HepG2 (cell line): Measurements from ENCODE around the gene CYB5D1. TPM values are rescaled to one million over a fixed set of nuclear protein-coding genes. Genes with fewer than 3 reads are reported as not detected.

Experiments
- ATAC-seq: fragments of 200-7000 bp; cut with Tn5 transposase; 3 replicates; pipeline ENCODE4 v1.9.1; 2020; ENCODE audit warnings: mild to moderate bottlenecking, moderate library complexity
- BruUV-seq: library from RNA; stranded (reverse); fragments of 400-500 nt; replicated peaks from 2 replicates; lab custom pipeline; 2021; lab: Mats Ljungman, UMichigan
- CTCF ChIA-PET: fragments of 300-600 bp; formaldehyde crosslinking; extraction: SDS; loops from one replicate; lab custom pipeline; 2021; ENCODE audit warnings: low total read pairs, inconsistent platforms, low intra/inter-chr PET ratio; lab: Yijun Ruan, JAX
- POLR2A ChIA-PET: fragments of 350-600 bp; sonication (Branson Sonifier 250); formaldehyde crosslinking; loops from one replicate; lab custom pipeline; 2020; ENCODE audit warnings: antibody characterized with exemption, inconsistent platforms; lab: Yijun Ruan, JAX
- DNase-seq: peaks from one replicate; pipeline ENCODE4 v3.0.0-alpha.2; 2015; ENCODE audit warnings: low spot score
- FAIRE-seq: peaks from 3 replicates; lab custom pipeline; 2011; peaks lifted over from hg19 to GRCh38; lab: Jason Lieb, UNC
- H2AFZ ChIP-seq: one replicate; pipeline ENCODE4 v1.6.1; 2011; ENCODE audit warnings: low read length, inconsistent platforms
- H3K27ac ChIP-seq: fragments of 300-600 bp; 3 replicates; pipeline ENCODE4 v1.8.0; 2011; ENCODE audit warnings: mixed run types, mild to moderate bottlenecking, mixed read lengths, low read length, inconsistent platforms; ENCODE audit not compliant: insufficient read depth; ENCODE audit errors: extremely low read length
- H3K27me3 ChIP-seq, 2 experiments: fragments of 200-600 bp in 1 of 2; 2 replicates in 1 of 2; 3 replicates in 1 of 2; pipeline versions ENCODE4 v1.6.0 to v1.8.0; 2011; ENCODE audit warnings: low read length in 2 of 2, mild to moderate bottlenecking in 2 of 2, moderate library complexity in 2 of 2, inconsistent platforms in 1 of 2; ENCODE audit not compliant: insufficient read depth in 2 of 2, control insufficient read depth in 1 of 2
- H3K36me3 ChIP-seq, 2 experiments: fragments of 200-600 bp in 1 of 2; replicated peaks in 1 of 2; 2 replicates in 1 of 2; 3 replicates in 1 of 2; pipeline versions ENCODE4 v1.5.1 to v1.8.0; 2011; ENCODE audit warnings: low read length in 2 of 2, inconsistent platforms in 1 of 2; ENCODE audit not compliant: insufficient read depth in 2 of 2, control insufficient read depth in 1 of 2
- H3K4me1 ChIP-seq: 2 replicates; pipeline ENCODE4 v1.5.1; 2012; ENCODE audit warnings: low read length, inconsistent platforms; ENCODE audit not compliant: insufficient read depth
- H3K4me2 ChIP-seq: 2 replicates; pipeline ENCODE4 v1.6.0; 2011; ENCODE audit warnings: low read depth, low read length, inconsistent platforms
- H3K4me3 ChIP-seq, 3 experiments: fragments of 200-600 bp in 1 of 3; sonication (generic), shearing (Covaris generic) in 1 of 3; replicated peaks in 1 of 3; 2 replicates each; pipeline ENCODE4 v1.5.1; 2011 to 2016; ENCODE audit warnings: low read length in 3 of 3, inconsistent platforms in 2 of 3, low read depth in 2 of 3, mild to moderate bottlenecking in 2 of 3, control low read depth in 1 of 3, mixed read lengths in 1 of 3; ENCODE audit not compliant: insufficient read depth in 1 of 3
- H3K79me2 ChIP-seq: one replicate; pipeline ENCODE4 v1.6.1; 2011; ENCODE audit warnings: low read length, inconsistent platforms; ENCODE audit not compliant: insufficient read depth
- H3K9ac ChIP-seq: 2 replicates; pipeline ENCODE4 v1.6.0; 2011; ENCODE audit warnings: mild to moderate bottlenecking, low read depth, low read length, inconsistent platforms; ENCODE audit not compliant: insufficient read depth
- H3K9me3 ChIP-seq: 2 replicates; pipeline ENCODE4 v1.5.1; 2012; ENCODE audit warnings: mild to moderate bottlenecking, low read length
- H4K20me1 ChIP-seq: 2 replicates; pipeline ENCODE4 v1.6.0; 2011; ENCODE audit warnings: inconsistent platforms, mild to moderate bottlenecking, low read length, moderate library complexity; ENCODE audit not compliant: insufficient read depth
- FOXC1 ChIP-seq: sonication (generic); formaldehyde crosslinking; IDR thresholded peaks from 2 replicates; pipeline ENCODE4 v1.8.0; 2022; ENCODE audit warnings: mild to moderate bottlenecking, missing genetic modification reagents, borderline replicate concordance
- LCORL ChIP-seq, 2 experiments: fragments of 450-650 bp in 1 of 2; sonication (generic) in 1 of 2; formaldehyde crosslinking in 1 of 2; IDR thresholded peaks; 2 replicates each; pipeline versions ENCODE4 v1.5.0 to v1.6.1; 2017 to 2020; ENCODE audit warnings: antibody characterized with exemption in 1 of 2, missing genetic modification reagents in 1 of 2
- MTF1 ChIP-seq: sonication (generic); formaldehyde crosslinking; IDR thresholded peaks from 2 replicates; pipeline ENCODE4 v1.5.0; 2020; ENCODE audit warnings: missing genetic modification reagents
- NKX3-1 ChIP-seq: sonication (generic); formaldehyde crosslinking; IDR thresholded peaks from 2 replicates; pipeline ENCODE4 v1.5.0; 2020; ENCODE audit warnings: missing genetic modification reagents
- RARA ChIP-seq: IDR thresholded peaks from 2 replicates; pipeline ENCODE4 v1.6.1; 2016; ENCODE audit warnings: missing genetic modification reagents, missing compliant biosample characterization
- RNF219 ChIP-seq: sonication (generic); formaldehyde crosslinking; IDR thresholded peaks from 2 replicates; pipeline ENCODE4 v1.5.0; 2020; ENCODE audit warnings: mild to moderate bottlenecking, missing genetic modification reagents
- TRIM22 ChIP-seq: fragments of 450-650 bp; IDR thresholded peaks from 2 replicates; pipeline ENCODE4 v1.6.1; 2017
- ZNF329 ChIP-seq: sonication (generic); formaldehyde crosslinking; IDR thresholded peaks from 2 replicates; pipeline ENCODE4 v1.9.0; 2021; ENCODE audit warnings: low read depth, mild to moderate bottlenecking, missing genetic modification reagents
- ZNF512 ChIP-seq: sonication (generic); formaldehyde crosslinking; IDR thresholded peaks from 2 replicates; pipeline ENCODE4 v1.4.0; 2020; ENCODE audit warnings: mild to moderate bottlenecking, missing genetic modification reagents
- ZNF567 ChIP-seq: sonication (generic); formaldehyde crosslinking; IDR thresholded peaks from 2 replicates; pipeline ENCODE4 v1.8.1; 2023; ENCODE audit warnings: mild to moderate bottlenecking, missing genetic modification reagents, borderline replicate concordance
- ZNF878 ChIP-seq: sonication (generic); formaldehyde crosslinking; IDR thresholded peaks from 2 replicates; pipeline ENCODE4 v1.8.1; 2023; ENCODE audit warnings: mild to moderate bottlenecking, missing genetic modification reagents, moderate library complexity
- WGBS: methylation state at CpG from one replicate; pipeline ENCODE4 v1.1.6; 2017; ENCODE audit warnings: low lambda C conversion rate; 5-methylcytosine and 5-hydroxymethylcytosine counted together
- in situ Hi-C: cut with HindIII; loops from 2 replicates; pipeline ENCODE4 v1.10.0; 2017; ENCODE audit warnings: low pct_unique_long_range_greater_than_20kb; ENCODE audit not compliant: extremely low pct_ligation_motif_present
- intact Hi-C: fragments of 100-400 bp; cut with micrococcal nuclease; formaldehyde crosslinking; loops from one replicate; pipeline ENCODE4 v1.10.0; 2022; ENCODE audit not compliant: unreplicated experiment
- polyA plus RNA-seq, 8 experiments: library from polyadenylated mRNA; depleted of rRNA in 3 of 8; stranded (reverse) in 7 of 8; unstranded in 1 of 8; fragments of >200 nt; fragmentation: Illumina TruSeq in 4 of 8; extraction: Trizol in 4 of 8; gene quantifications; 2 replicates each; pipeline versions ENCODE4 v1.2.1 to v1.2.3, GENCODE V29; 2011 to 2016; ENCODE audit warnings: low read depth in 4 of 8, missing spikeins in 1 of 8, mixed read lengths in 1 of 8; ENCODE audit not compliant: insufficient read depth in 1 of 8
- total RNA-seq, 5 experiments: library from RNA; depleted of rRNA; stranded (reverse); fragments of >200 nt; fragmentation: Illumina TruSeq; extraction: Trizol; gene quantifications; 2 replicates each; pipeline ENCODE4 v1.2.3, GENCODE V29; 2016; ENCODE audit warnings: low read depth in 1 of 5

The CYB5D1 gene
- total and polyA plus RNA-seq, 2 of the 13 experiments (the other 11 are each of a cell fraction or from before 2014, with no cell fraction given), result 8.9 to 17.0 TPM

- FAIRE-seq (peak; percentile 99), DNase-seq (peak; percentile 99), ATAC-seq (peak; percentile 19)
- intact Hi-C loops, result loop anchor here (2.0 kb wide), 1 partner anchor 20 kb away; the partner anchor contains the start of gene NAA38
- Histone ChIP-seq H4K20me1 (peaks cover 9% of the 10 kb centered on the region; the same call in 1 of the 2 replicates), H2AFZ (no peak overlapping the region), H3K36me3 (0 out of 5 replicates have a peak, but pooled peaks cover 0 to 5% of the 10 kb centered on the region in 2 experiments), H3K27ac (peak overlapping the region; percentile 92), H3K9me3 (no peaks in the 10 kb centered on the region), H3K4me3 (peak overlapping the region; percentile 84 to 93 (median 92)), H3K27me3 (peaks cover 0 to 2% of the 10 kb centered on the region in 2 experiments; a peak in 1 of 5 replicates), H3K4me2 (peak overlapping the region; percentile 71), H3K9ac (peak overlapping the region; percentile 89), H3K79me2 (peaks cover 29% of the 10 kb centered on the region), H3K4me1 (peaks cover 59% of the 10 kb centered on the region)
- POLR2A ChIA-PET, result interaction anchor here (0.6 to 8.2 kb wide), 18 partner anchors 7 to 458 kb away, joined by 3 to 159 read pairs (median 4); partner anchors contain the start of genes CD68, CHD3, CNTROB and CYB5D1
- TSS peak; percentile 63 for BruUV-seq
- in situ Hi-C loops, result no loop called here
- CTCF ChIA-PET, result no interaction called here
- under 1% methylated on average over 16 of the region's 19 CpGs for WGBS
- TF ChIP-seq LCORL (IDR thresholded peaks at IDR 0.05), result 0 out of 2 replicates have a peak, but pooled peaks have one; percentile 30
- peak; percentile 93 for TF ChIP-seq LCORL (CRISPR knock-in tag; IDR thresholded peaks at IDR 0.05)
- no peak for TF ChIP-seq RNF219
- no peak for TF ChIP-seq MTF1 (CRISPR knock-in tag)
- TF ChIP-seq RARA (CRISPR knock-in tag), result peak; percentile 95
- no peak for TF ChIP-seq ZNF567 (CRISPR knock-in tag)
- TF ChIP-seq ZNF512 (CRISPR knock-in tag), result no peak
- no peak for TF ChIP-seq TRIM22
- TF ChIP-seq NKX3-1, result no peak
- TF ChIP-seq FOXC1 (CRISPR knock-in tag), result peak; percentile 88
- TF ChIP-seq ZNF329 (CRISPR knock-in tag), result no peak
- TF ChIP-seq ZNF878 (CRISPR knock-in tag), result peak; percentile 96
Measured at GRCh38 chr17:7836596-7837407, 21.0 kb upstream of the CYB5D1 start.
